Keratinocyte (primary cell): ENCODE data around the gene EHMT1. TPM values are rescaled to one million over a fixed set of nuclear protein-coding genes. Genes with fewer than 3 reads are reported as not detected.

Experiments used
- DNase-seq: peaks from one replicate; pipeline ENCODE4 v3.0.0-alpha.2; 2011; ENCODE audit warnings: low read depth, missing footprints, low spot score
- FAIRE-seq: peaks from 2 replicates; lab custom pipeline; 2011; peaks lifted over from hg19 to GRCh38; lab: Jason Lieb, UNC
- H2AFZ ChIP-seq: 2 replicates; pipeline ENCODE4 v1.6.0; 2012; ENCODE audit warnings: low read length, control low read depth, inconsistent platforms; ENCODE audit not compliant: control insufficient read depth
- H3K27ac ChIP-seq: 2 replicates; pipeline ENCODE4 v1.5.1; 2011; ENCODE audit warnings: low read length; ENCODE audit not compliant: control insufficient read depth, insufficient read depth
- H3K27me3 ChIP-seq: 3 replicates; pipeline ENCODE4 v1.6.0; 2011; ENCODE audit warnings: low read length; ENCODE audit not compliant: control insufficient read depth, insufficient read depth; ENCODE audit errors: extremely low read depth
- H3K36me3 ChIP-seq, 2 experiments: 2 replicates in 1 of 2; 3 replicates in 1 of 2; pipeline ENCODE4 v1.5.1; 2011; ENCODE audit warnings: low read length in 2 of 2, mild to moderate bottlenecking in 1 of 2; ENCODE audit not compliant: control insufficient read depth in 2 of 2, insufficient read depth in 2 of 2; ENCODE audit errors: extremely low read depth in 1 of 2
- H3K4me1 ChIP-seq: 3 replicates; pipeline ENCODE4 v1.5.1; 2011; ENCODE audit warnings: low read length; ENCODE audit not compliant: control insufficient read depth, insufficient read depth; ENCODE audit errors: extremely low read depth
- H3K4me2 ChIP-seq: 3 replicates; pipeline ENCODE4 v1.6.0; 2011; ENCODE audit warnings: low read depth, low read length; ENCODE audit not compliant: control insufficient read depth, insufficient read depth; ENCODE audit errors: extremely low read depth
- H3K4me3 ChIP-seq, 3 experiments: fragments of 200-600 bp in 1 of 3; sonication (generic) in 1 of 3; 2 replicates in 2 of 3; 3 replicates in 1 of 3; pipeline ENCODE4 v1.5.1; 2011 to 2016; ENCODE audit warnings: low read length in 3 of 3, mild to moderate bottlenecking in 3 of 3, control low read depth in 2 of 3, inconsistent platforms in 1 of 3, low read depth in 1 of 3, mixed read lengths in 1 of 3, mixed run types in 1 of 3, moderate library complexity in 1 of 3; ENCODE audit not compliant: control insufficient read depth in 2 of 3, insufficient read depth in 2 of 3; ENCODE audit errors: extremely low read depth in 1 of 3
- H3K79me2 ChIP-seq: 2 replicates; pipeline ENCODE4 v1.6.0; 2012; ENCODE audit warnings: low read length; ENCODE audit not compliant: control insufficient read depth, insufficient read depth
- H3K9ac ChIP-seq: 3 replicates; pipeline ENCODE4 v1.6.0; 2011; ENCODE audit warnings: low read length; ENCODE audit not compliant: control insufficient read depth, insufficient read depth; ENCODE audit errors: extremely low read depth
- H3K9me1 ChIP-seq: 3 replicates; pipeline ENCODE4 v1.6.0; 2011; ENCODE audit warnings: low read length; ENCODE audit not compliant: control insufficient read depth, insufficient read depth; ENCODE audit errors: extremely low read depth
- H3K9me3 ChIP-seq: 2 replicates; pipeline ENCODE4 v1.5.1; 2012; ENCODE audit warnings: low read depth, low read length; ENCODE audit not compliant: control insufficient read depth
- H4K20me1 ChIP-seq: 3 replicates; pipeline ENCODE4 v1.6.0; 2011; ENCODE audit warnings: low read length; ENCODE audit not compliant: control insufficient read depth, insufficient read depth; ENCODE audit errors: extremely low read depth
- CTCF ChIP-seq, 3 experiments: IDR thresholded peaks in 1 of 3; conservative IDR thresholded peaks in 1 of 3; optimal IDR thresholded peaks in 1 of 3; 2 replicates in 2 of 3; 3 replicates in 1 of 3; pipeline versions ENCODE3 to v1.5.1; 2011; ENCODE audit warnings: low read length in 3 of 3, mild to moderate bottlenecking in 3 of 3, moderate library complexity in 2 of 3, control low read depth in 1 of 3, inconsistent platforms in 1 of 3; ENCODE audit not compliant: insufficient read depth in 2 of 3; ENCODE audit errors: extremely low read depth in 1 of 3
- EZH2 ChIP-seq: IDR thresholded peaks from one replicate; pipeline ENCODE4 v1.6.1; 2012; ENCODE audit warnings: inconsistent platforms, mild to moderate bottlenecking, low read length, moderate library complexity
- dilution Hi-C: fragments of 300-500 bp; cut with MboI; formaldehyde crosslinking; loops from one replicate; pipeline ENCODE4 v1.7.0; 2020; ENCODE audit warnings: low sequenced_read_pairs; ENCODE audit not compliant: extremely low pct_ligation_motif_present
- polyA plus RNA-seq, 5 experiments: library from polyadenylated mRNA; depleted of rRNA in 3 of 5; stranded (reverse) in 3 of 5; stranded (forward) in 1 of 5; unstranded in 1 of 5; fragments of >200 nt; gene quantifications; 1 replicate in 1 of 5; 2 replicates in 3 of 5; 3 replicates in 1 of 5; pipeline versions ENCODE4 v1.2.1 to v1.2.3, GENCODE V29; 2011 to 2012; ENCODE audit warnings: missing spikeins in 2 of 5, low read depth in 1 of 5, low replicate concordance in 1 of 5

EHMT1 gene
- polyA plus RNA-seq, 1 donor (not counting 4 experiments of a cell fraction or from before 2014, with no cell fraction given), result 25.9 TPM

GRCh38 chr9:137674976-137675320 is 56.1 kb downstream of the EHMT1 start:
- no peak for DNase-seq
- FAIRE-seq, result no peak
- no peaks in the 10 kb centered on the region for H3K9me3 ChIP-seq
- H2AFZ ChIP-seq, result no peak overlapping the region
- peaks cover 31% of the 10 kb centered on the region for H4K20me1 ChIP-seq
- no peak for TF ChIP-seq EZH2
- no peak for TF ChIP-seq CTCF (optimal IDR thresholded peaks at IDR 0.05 in 1 of 3, IDR thresholded peaks at IDR 0.05 in 1 of 3, conservative IDR thresholded peaks at IDR 0.05 in 1 of 3; ENCODE audit: extremely low read depth in 1 of 3, insufficient read depth in 2 of 3, low read length in 3 of 3)
- no peak overlapping the region for H3K4me2 ChIP-seq
- no peak overlapping the region for H3K27ac ChIP-seq
- H3K4me3 ChIP-seq, result no peak overlapping the region
- no peak overlapping the region for H3K9ac ChIP-seq
- no peaks in the 10 kb centered on the region for H3K9me1 ChIP-seq
- peaks cover 80% of the 10 kb centered on the region for H3K79me2 ChIP-seq
- H3K27me3 ChIP-seq, result no peaks in the 10 kb centered on the region
- H3K36me3 ChIP-seq, result peaks cover 4 to 6% of the 10 kb centered on the region in 2 experiments
- dilution Hi-C loops, result no loop called here
- H3K4me1 ChIP-seq, result peaks cover 6% of the 10 kb centered on the region

- no peak for TF ChIP-seq EZH2
- TF ChIP-seq CTCF (optimal IDR thresholded peaks at IDR 0.05 in 1 of 3, IDR thresholded peaks at IDR 0.05 in 1 of 3, conservative IDR thresholded peaks at IDR 0.05 in 1 of 3; ENCODE audit: extremely low read depth in 1 of 3, insufficient read depth in 2 of 3, low read length in 3 of 3), result no peak
- no peak overlapping the region for H3K27ac ChIP-seq
- H4K20me1 ChIP-seq, result peaks cover 27% of the 10 kb centered on the region
- peaks cover 2 to 3% of the 10 kb centered on the region in 2 experiments for H3K36me3 ChIP-seq
- no peaks in the 10 kb centered on the region for H3K9me3 ChIP-seq
- H3K79me2 ChIP-seq, result peaks cover 82% of the 10 kb centered on the region
- H3K4me2 ChIP-seq, result no peak overlapping the region
- dilution Hi-C loops, result no loop called here
- H2AFZ ChIP-seq, result no peak overlapping the region
- no peaks in the 10 kb centered on the region for H3K27me3 ChIP-seq
- H3K4me3 ChIP-seq, result no peak overlapping the region
- no peak for FAIRE-seq
- H3K9ac ChIP-seq, result no peak overlapping the region
- H3K4me1 ChIP-seq, result peaks cover 6% of the 10 kb centered on the region
- H3K9me1 ChIP-seq, result no peaks in the 10 kb centered on the region
- DNase-seq, result no peak
Measured at GRCh38 chr9:137676998-137677397, 58.2 kb downstream of the EHMT1 start.
